HCT116 (cell line): ENCODE data around the gene ZNF814. TPM values are rescaled to one million over a fixed set of nuclear protein-coding genes. Genes with fewer than 3 reads are reported as not detected.

ENCODE experiments used
- ATAC-seq: fragments of 200-7000 bp; cut with Tn5 transposase; 2 replicates; pipeline ENCODE4 v1.9.1; 2020; ENCODE audit warnings: mild to moderate bottlenecking, moderate library complexity
- BruUV-seq: library from RNA; stranded (reverse); fragments of 400-500 nt; replicated peaks from 2 replicates; lab custom pipeline; 2021; lab: Mats Ljungman, UMichigan
- CTCF ChIA-PET: fragments of 300-600 bp; sonication (Branson Sonifier 250); formaldehyde crosslinking; loops from one replicate; lab custom pipeline; 2021; ENCODE audit warnings: antibody characterized with exemption; lab: Charles Lee
- POLR2A ChIA-PET: fragments of 300-600, 350-600 bp; sonication (Branson Sonifier 250); formaldehyde crosslinking; loops from one replicate; lab custom pipeline; 2021; ENCODE audit warnings: antibody characterized with exemption; lab: Charles Lee
- RAD21 ChIA-PET, 2 experiments: fragments of 300-600 bp; sonication (Branson Sonifier 250); formaldehyde crosslinking; loops; one replicate each; lab custom pipeline; 2023; ENCODE audit warnings: low total read pairs in 2 of 2; ENCODE audit not compliant: uncharacterized antibody in 2 of 2, unreplicated experiment in 2 of 2, low non-redundant PET in 1 of 2; lab: Charles Lee
- DNase-seq: peaks from one replicate; pipeline ENCODE4 v3.0.0-alpha.2; 2010; ENCODE audit warnings: low read depth, low spot score
- H2AFZ ChIP-seq: fragments of 200-600 bp; shearing (Covaris generic), sonication (generic); 2 replicates; pipeline ENCODE4 v1.6.1; 2017; ENCODE audit warnings: low read depth, mixed run types, mixed read lengths, antibody characterized with exemption, low read length; ENCODE audit not compliant: poor library complexity, severe bottlenecking
- H3K27ac ChIP-seq: 2 replicates; pipeline ENCODE4 v1.5.1; 2012; ENCODE audit warnings: low read depth, low read length
- H3K27me3 ChIP-seq: fragments of 200-600 bp; sonication (generic); 2 replicates; pipeline ENCODE4 v1.6.1; 2016; ENCODE audit warnings: mixed run types, low read length, mixed read lengths; ENCODE audit not compliant: insufficient read depth
- H3K36me3 ChIP-seq, 2 experiments: fragments of 200-500 bp in 1 of 2; fragments of 200-600 bp in 1 of 2; sonication (Bioruptor generic) in 1 of 2; sonication (generic) in 1 of 2; 2 replicates each; pipeline versions ENCODE4 v1.5.1 to v1.6.1; 2014 to 2016; ENCODE audit warnings: low read length in 2 of 2, inconsistent platforms in 1 of 2, mixed read lengths in 1 of 2, mixed run types in 1 of 2; ENCODE audit not compliant: insufficient read depth in 2 of 2, control insufficient read depth in 1 of 2
- H3K4me1 ChIP-seq, 2 experiments: fragments of 200-600 bp in 1 of 2; sonication (generic) in 1 of 2; 2 replicates each; pipeline versions ENCODE4 v1.5.1 to v1.6.1; 2012 to 2017; ENCODE audit warnings: low read length in 2 of 2, inconsistent platforms in 1 of 2, mild to moderate bottlenecking in 1 of 2, mixed read lengths in 1 of 2, mixed run types in 1 of 2, moderate library complexity in 1 of 2; ENCODE audit not compliant: insufficient read depth in 2 of 2, control insufficient read depth in 1 of 2
- H3K4me2 ChIP-seq: fragments of 200-600 bp; sonication (generic); 2 replicates; pipeline ENCODE4 v1.6.1; 2017; ENCODE audit warnings: mixed run types, low read length, mixed read lengths
- H3K4me3 ChIP-seq, 2 experiments: fragments of 200-600 bp in 1 of 2; sonication (generic) in 1 of 2; replicated peaks in 1 of 2; 2 replicates each; pipeline ENCODE4 v1.5.1; 2011 to 2016; ENCODE audit warnings: low read length in 2 of 2, control low read depth in 1 of 2, low read depth in 1 of 2, mild to moderate bottlenecking in 1 of 2, mixed read lengths in 1 of 2, mixed run types in 1 of 2
- H3K79me2 ChIP-seq: fragments of 200-600 bp; sonication (generic); 2 replicates; pipeline ENCODE4 v1.6.1; 2017; ENCODE audit warnings: mild to moderate bottlenecking, mixed run types, low read length, moderate library complexity, mixed read lengths; ENCODE audit not compliant: insufficient read depth
- H3K9ac ChIP-seq: fragments of 200-600 bp; sonication (generic); 2 replicates; pipeline ENCODE4 v1.6.1; 2016; ENCODE audit warnings: low read length, mixed read lengths
- H3K9me2 ChIP-seq: fragments of 200-600 bp; sonication (generic), shearing (Covaris generic); 2 replicates; pipeline ENCODE4 v1.6.1; 2017; ENCODE audit warnings: mixed run types, mild to moderate bottlenecking, moderate library complexity; ENCODE audit not compliant: insufficient read depth
- H3K9me3 ChIP-seq, 2 experiments: fragments of 200-500 bp in 1 of 2; fragments of 200-600 bp in 1 of 2; sonication (Bioruptor generic) in 1 of 2; sonication (generic) in 1 of 2; 2 replicates each; pipeline ENCODE4 v1.6.1; 2014 to 2017; ENCODE audit warnings: low read length in 2 of 2, mixed read lengths in 2 of 2, inconsistent platforms in 1 of 2, low read depth in 1 of 2, mild to moderate bottlenecking in 1 of 2, mixed run types in 1 of 2, moderate library complexity in 1 of 2; ENCODE audit not compliant: control insufficient read depth in 1 of 2, insufficient read depth in 1 of 2
- H4K20me1 ChIP-seq: fragments of 200-600 bp; sonication (generic), shearing (Covaris generic); 2 replicates; pipeline ENCODE4 v1.6.1; 2017; ENCODE audit warnings: mixed run types, mild to moderate bottlenecking, moderate library complexity; ENCODE audit not compliant: insufficient read depth
- ATF3 ChIP-seq: IDR thresholded peaks from 2 replicates; pipeline ENCODE4 v1.6.1; 2012
- CBX3 ChIP-seq: IDR thresholded peaks from 2 replicates; pipeline ENCODE4 v1.6.1; 2012; ENCODE audit warnings: low read depth
- CEBPB ChIP-seq: IDR thresholded peaks from 2 replicates; pipeline ENCODE4 v1.6.1; 2012; ENCODE audit warnings: low read depth
- CTCF ChIP-seq, 3 experiments: fragments of 200-600 bp in 1 of 3; sonication (generic) in 1 of 3; IDR thresholded peaks in 2 of 3; conservative IDR thresholded peaks in 1 of 3; 2 replicates each; pipeline ENCODE4 v1.5.1; 2012 to 2017; ENCODE audit warnings: low read depth in 2 of 3, low read length in 2 of 3, antibody characterized with exemption in 1 of 3, borderline replicate concordance in 1 of 3, control low read depth in 1 of 3, mild to moderate bottlenecking in 1 of 3, mixed read lengths in 1 of 3, mixed run types in 1 of 3, moderate library complexity in 1 of 3; ENCODE audit not compliant: insufficient read depth in 1 of 3
- EZH2 ChIP-seq: fragments of 200-600 bp; sonication (generic); IDR thresholded peaks from 2 replicates; pipeline ENCODE4 v1.6.1; 2017; ENCODE audit warnings: antibody characterized with exemption, mixed run types
- FOSL1 ChIP-seq: IDR thresholded peaks from 2 replicates; pipeline ENCODE4 v1.6.1; 2012; ENCODE audit warnings: low read depth
- JUND ChIP-seq: IDR thresholded peaks from 2 replicates; pipeline ENCODE4 v1.6.1; 2012
- POLR2A ChIP-seq: IDR thresholded peaks from 2 replicates; pipeline ENCODE4 v1.7.0; 2011; ENCODE audit warnings: borderline replicate concordance; ENCODE audit not compliant: insufficient read depth, insufficient read length; ENCODE audit errors: extremely low read depth
- POLR2AphosphoS5 ChIP-seq: IDR thresholded peaks from 2 replicates; pipeline ENCODE4 v1.6.1; 2011; ENCODE audit warnings: mild to moderate bottlenecking, low read depth, low read length, moderate library complexity
- RAD21 ChIP-seq: IDR thresholded peaks from 2 replicates; pipeline ENCODE4 v1.6.1; 2012; ENCODE audit warnings: low read depth, mild to moderate bottlenecking
- SP1 ChIP-seq: IDR thresholded peaks from 2 replicates; pipeline ENCODE4 v1.6.1; 2012; ENCODE audit warnings: low read depth
- SRF ChIP-seq: IDR thresholded peaks from 2 replicates; pipeline ENCODE4 v1.6.1; 2012; ENCODE audit warnings: low read depth
- ZBTB33 ChIP-seq: IDR thresholded peaks from 2 replicates; pipeline ENCODE4 v1.6.1; 2011; ENCODE audit warnings: mild to moderate bottlenecking, low read length, moderate library complexity; ENCODE audit not compliant: insufficient replicate concordance; ENCODE audit errors: extremely low read depth
- ZNF274 ChIP-seq: fragments of 200-500 bp; sonication (Bioruptor generic); IDR thresholded peaks from 2 replicates; pipeline ENCODE4 v1.6.1; 2014; ENCODE audit warnings: mild to moderate bottlenecking, low read depth, low read length, inconsistent platforms
- intact Hi-C: fragments of 100-400 bp; cut with micrococcal nuclease; formaldehyde crosslinking; loops from 2 replicates; pipeline ENCODE4 v1.10.0; 2022
- total RNA-seq: library from RNA; stranded (reverse); gene quantifications from one replicate; pipeline ENCODE4 v1.2.1, GENCODE V29; 2021; ENCODE audit not compliant: unreplicated experiment

ZNF814 gene
- total RNA-seq, 1 experiment from 2014 or later = 2.5 TPM

GRCh38 chr19:57887195-57887941 lies 1.5 kb downstream of the ZNF814 start:
- ATAC-seq (no peak), DNase-seq (no peak)
- H3K9me3 ChIP-seq = peaks cover 0 to 16% of the 10 kb centered on the region in 2 experiments; a peak in 1 of 4 replicates
- no peak overlapping the region for H3K4me3 ChIP-seq
- H3K27ac ChIP-seq = no peak overlapping the region
- no peaks in the 10 kb centered on the region for H4K20me1 ChIP-seq
- no peaks in the 10 kb centered on the region for H3K36me3 ChIP-seq
- ChIA-PET RAD21 (no interaction called here), POLR2A (no interaction called here), CTCF (no interaction called here)
- H3K4me1 ChIP-seq = no peaks in the 10 kb centered on the region
- TF ChIP-seq RAD21 = no peak
- TF ChIP-seq POLR2AphosphoS5 = no peak
- no peak for TF ChIP-seq ATF3
- TF ChIP-seq EZH2 = no peak
- TF ChIP-seq ZBTB33 = no peak
- H3K9ac ChIP-seq = no peak overlapping the region
- no peak overlapping the region for H3K4me2 ChIP-seq
- intact Hi-C loops = no loop called here
- no TSS peak for BruUV-seq
- no peak overlapping the region for H2AFZ ChIP-seq
- no peaks in the 10 kb centered on the region for H3K79me2 ChIP-seq
- no peaks in the 10 kb centered on the region for H3K27me3 ChIP-seq
- H3K9me2 ChIP-seq = no peaks in the 10 kb centered on the region

GRCh38 chr19:57886046-57886445 lies 2.8 kb downstream of the ZNF814 start:
- peaks cover 0 to 16% of the 10 kb centered on the region in 2 experiments; a peak in 1 of 4 replicates for H3K9me3 ChIP-seq
- ChIA-PET CTCF (no interaction called here), RAD21 (no interaction called here), POLR2A (no interaction called here)
- no peak overlapping the region for H2AFZ ChIP-seq
- BruUV-seq = no TSS peak
- no peaks in the 10 kb centered on the region for H3K9me2 ChIP-seq
- no peaks in the 10 kb centered on the region for H3K36me3 ChIP-seq
- H4K20me1 ChIP-seq = no peaks in the 10 kb centered on the region
- DNase-seq (no peak), ATAC-seq (no peak)
- no peak overlapping the region for H3K9ac ChIP-seq
- H3K4me1 ChIP-seq = no peaks in the 10 kb centered on the region
- no peak overlapping the region for H3K27ac ChIP-seq
- H3K4me3 ChIP-seq = no peak overlapping the region
- intact Hi-C loops = no loop called here
- H3K79me2 ChIP-seq = no peaks in the 10 kb centered on the region
- no peaks in the 10 kb centered on the region for H3K27me3 ChIP-seq
- no peak overlapping the region for H3K4me2 ChIP-seq
- no peak for TF ChIP-seq JUND
- TF ChIP-seq ZBTB33 = no peak
- no peak for TF ChIP-seq SRF
- TF ChIP-seq FOSL1 = no peak
- no peak for TF ChIP-seq CBX3
- no peak for TF ChIP-seq CEBPB
- TF ChIP-seq POLR2A = no peak
- no peak for TF ChIP-seq ZNF274
- TF ChIP-seq SP1 = no peak
- TF ChIP-seq CTCF (IDR thresholded peaks at IDR 0.05 in 2 of 3, conservative IDR thresholded peaks at IDR 0.05 in 1 of 3; ENCODE audit: borderline replicate concordance in 1 of 3, insufficient read depth in 1 of 3, low read depth in 2 of 3, low read length in 2 of 3) = no peak
